HG02981 (cell line): Measurements from ENCODE around the gene ZNF565.
"Not testable (repeated sequence)": the region's sequence is repeated elsewhere in the genome, so short reads cannot be mapped to it uniquely, and the experiment has no call there.

ENCODE experiments used
- ATAC-seq: cut with Tn5 transposase; IDR thresholded peaks from one replicate; pipeline ENCODE4 v1.9.1; 2021; ENCODE audit warnings: mild to moderate bottlenecking, moderate library complexity; ENCODE audit not compliant: unreplicated experiment

ZNF565 gene

GRCh38 chr19:36214386-36215275, at the start of gene ZNF565, which contains the start of gene ZNF146:
Gene ZNF565 (minus strand): TSS chr19:36214665. CDS start chr19:36201985, 12,680 bp downstream.
Gene ZNF146 (plus strand): TSS chr19:36215106. CDS start chr19:36236441, 21,335 bp downstream.
- peak; percentile 86 for ATAC-seq

GRCh38 chr19:36259211-36259610, 44.7 kb upstream of the ZNF565 start:
- no peak for ATAC-seq

- ATAC-seq, result no peak
Observed at GRCh38 chr19:36258028-36258875, 43.8 kb upstream of the ZNF565 start.

GRCh38 chr19:36257520-36257876, 43.0 kb upstream of the ZNF565 start:
- no peak for ATAC-seq

GRCh38 chr19:36256853-36257519, 42.5 kb upstream of the ZNF565 start:
- ATAC-seq, result no peak

- no peak for ATAC-seq
Observed at GRCh38 chr19:36256064-36256463, 41.6 kb upstream of the ZNF565 start.

GRCh38 chr19:36255316-36255715, 40.9 kb upstream of the ZNF565 start:
- ATAC-seq, result no peak

- ATAC-seq, result no peak
Observed at GRCh38 chr19:36254848-36255247, 40.4 kb upstream of the ZNF565 start.

- ATAC-seq, result no peak
Observed at GRCh38 chr19:36252047-36252446, 37.6 kb upstream of the ZNF565 start.

- ATAC-seq, result no peak
Observed at GRCh38 chr19:36246006-36246481, 31.6 kb upstream of the ZNF565 start.

GRCh38 chr19:36245210-36246005, 30.9 kb upstream of the ZNF565 start:
- ATAC-seq, result no peak

- ATAC-seq, result no peak
Observed at GRCh38 chr19:36244066-36244465, 29.6 kb upstream of the ZNF565 start.

GRCh38 chr19:36236946-36237310, 22.5 kb upstream of the ZNF565 start:
- no peak for ATAC-seq

GRCh38 chr19:36236304-36236945, 22.0 kb upstream of the ZNF565 start:
- ATAC-seq, result no peak

- ATAC-seq, result not testable (repeated sequence)
Observed at GRCh38 chr19:36233626-36234025, 19.2 kb upstream of the ZNF565 start.

- no peak for ATAC-seq
Observed at GRCh38 chr19:36225219-36225892, 10.9 kb upstream of the ZNF565 start.

GRCh38 chr19:36222503-36222902, 8.0 kb upstream of the ZNF565 start:
- ATAC-seq, result no peak

- ATAC-seq, result no peak
Observed at GRCh38 chr19:36221474-36221873, 7.0 kb upstream of the ZNF565 start.
